22Rv1 (cell line): ENCODE measurements around the gene CCDC127.

Experiments used
- H3K27ac ChIP-seq: fragments of 450-650 bp; 2 replicates; pipeline ENCODE4 v1.5.1; 2017
- ZFX ChIP-seq: fragments of 450-650 bp; IDR thresholded peaks from 2 replicates; pipeline ENCODE4 v1.6.1; 2017; ENCODE audit warnings: antibody characterized with exemption, borderline replicate concordance
- TF ChIP-seq, protein P1 (sequence below): fragments of 450-650 bp; IDR thresholded peaks from 2 replicates; pipeline ENCODE4 v1.5.1; 2017; ENCODE audit warnings: mild to moderate bottlenecking

CCDC127 gene

DNA sequence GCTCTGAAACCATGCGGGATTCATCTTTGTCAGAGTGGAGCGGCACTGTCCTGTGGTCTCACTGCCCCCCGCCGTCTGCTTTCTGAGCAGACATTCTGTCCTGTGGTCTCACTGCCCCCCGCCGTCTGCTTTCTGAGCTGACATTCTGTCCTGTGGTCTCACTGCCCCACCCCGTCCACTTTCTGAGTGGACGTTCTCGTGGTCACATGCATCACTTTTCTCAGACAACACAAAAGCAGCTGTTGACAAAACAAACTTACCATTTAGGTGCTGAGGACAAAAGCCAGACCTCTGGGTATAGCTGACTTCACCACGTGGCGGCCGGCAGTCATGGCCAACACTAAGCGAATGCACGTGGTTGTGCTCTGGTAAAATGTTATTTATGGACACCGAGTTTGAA lies 23.9 kb downstream of the CCDC127 start:
- TF ChIP-seq, protein P1, sequence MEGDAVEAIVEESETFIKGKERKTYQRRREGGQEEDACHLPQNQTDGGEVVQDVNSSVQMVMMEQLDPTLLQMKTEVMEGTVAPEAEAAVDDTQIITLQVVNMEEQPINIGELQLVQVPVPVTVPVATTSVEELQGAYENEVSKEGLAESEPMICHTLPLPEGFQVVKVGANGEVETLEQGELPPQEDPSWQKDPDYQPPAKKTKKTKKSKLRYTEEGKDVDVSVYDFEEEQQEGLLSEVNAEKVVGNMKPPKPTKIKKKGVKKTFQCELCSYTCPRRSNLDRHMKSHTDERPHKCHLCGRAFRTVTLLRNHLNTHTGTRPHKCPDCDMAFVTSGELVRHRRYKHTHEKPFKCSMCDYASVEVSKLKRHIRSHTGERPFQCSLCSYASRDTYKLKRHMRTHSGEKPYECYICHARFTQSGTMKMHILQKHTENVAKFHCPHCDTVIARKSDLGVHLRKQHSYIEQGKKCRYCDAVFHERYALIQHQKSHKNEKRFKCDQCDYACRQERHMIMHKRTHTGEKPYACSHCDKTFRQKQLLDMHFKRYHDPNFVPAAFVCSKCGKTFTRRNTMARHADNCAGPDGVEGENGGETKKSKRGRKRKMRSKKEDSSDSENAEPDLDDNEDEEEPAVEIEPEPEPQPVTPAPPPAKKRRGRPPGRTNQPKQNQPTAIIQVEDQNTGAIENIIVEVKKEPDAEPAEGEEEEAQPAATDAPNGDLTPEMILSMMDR: no peak
- TF ChIP-seq ZFX: no peak
- H3K27ac ChIP-seq: no peak overlapping the region

DNA sequence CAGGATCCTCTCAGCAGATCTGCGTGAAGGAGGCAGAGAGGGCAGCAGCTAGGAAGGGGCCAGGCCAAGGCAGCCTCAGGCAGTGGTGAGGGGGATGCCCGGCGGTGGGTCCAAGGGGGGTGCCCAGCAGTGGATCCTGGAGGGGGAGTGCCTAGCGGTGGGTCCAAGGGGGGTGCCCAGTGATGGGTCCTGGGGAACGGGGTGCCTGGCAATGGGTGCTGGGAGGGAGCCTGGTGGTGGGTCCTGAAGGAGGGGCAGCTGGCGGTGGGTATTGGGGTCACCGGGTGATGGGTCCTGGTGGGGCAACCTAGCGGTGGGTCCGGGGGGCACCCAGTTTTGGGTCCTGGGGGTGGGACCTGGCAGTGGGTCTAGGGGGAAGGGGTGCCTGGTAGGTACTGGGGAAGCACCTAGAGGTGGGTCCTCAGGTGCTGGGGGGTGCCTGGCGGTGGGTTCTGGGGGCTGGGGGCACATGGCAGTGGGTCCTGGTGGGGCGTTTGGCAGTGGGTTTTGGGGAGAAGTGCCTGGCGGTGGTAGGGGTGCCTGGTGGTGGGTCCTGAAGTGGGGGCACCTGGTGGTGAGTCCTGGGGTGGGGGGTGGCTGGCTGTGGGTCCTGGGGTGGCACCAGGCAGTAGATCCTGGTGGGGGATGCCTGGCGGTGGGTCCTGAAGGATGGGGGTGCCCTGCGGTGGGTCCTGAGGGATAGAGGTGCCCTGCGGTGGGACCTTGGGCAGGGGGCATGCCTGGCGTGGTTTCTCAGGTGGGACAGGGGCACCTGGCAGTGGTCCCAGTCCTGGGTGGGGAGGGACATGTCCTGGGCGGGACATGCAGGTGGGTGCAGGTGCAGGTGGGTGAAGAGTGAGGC lies 24.8 kb downstream of the CCDC127 start:
- TF ChIP-seq, protein P1: no peak
- TF ChIP-seq ZFX: no peak
- no peak overlapping the region for H3K27ac ChIP-seq

DNA sequence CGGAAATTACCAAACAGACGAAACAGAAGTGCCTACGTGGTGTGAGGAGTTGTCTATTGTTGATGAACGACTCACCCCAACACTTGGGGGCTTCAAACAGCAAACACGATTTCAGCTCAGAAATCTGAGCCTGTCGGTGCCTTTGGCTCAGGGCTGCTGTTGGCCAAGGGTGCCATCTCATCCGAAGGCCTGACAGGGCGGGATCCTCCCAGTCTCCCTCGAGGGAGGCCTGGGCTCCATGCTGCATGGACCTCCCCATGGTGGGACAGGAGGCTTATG lies 25.3 kb downstream of the CCDC127 start:
- H3K27ac ChIP-seq: no peak overlapping the region
- TF ChIP-seq, protein P1: no peak
- no peak for TF ChIP-seq ZFX

DNA sequence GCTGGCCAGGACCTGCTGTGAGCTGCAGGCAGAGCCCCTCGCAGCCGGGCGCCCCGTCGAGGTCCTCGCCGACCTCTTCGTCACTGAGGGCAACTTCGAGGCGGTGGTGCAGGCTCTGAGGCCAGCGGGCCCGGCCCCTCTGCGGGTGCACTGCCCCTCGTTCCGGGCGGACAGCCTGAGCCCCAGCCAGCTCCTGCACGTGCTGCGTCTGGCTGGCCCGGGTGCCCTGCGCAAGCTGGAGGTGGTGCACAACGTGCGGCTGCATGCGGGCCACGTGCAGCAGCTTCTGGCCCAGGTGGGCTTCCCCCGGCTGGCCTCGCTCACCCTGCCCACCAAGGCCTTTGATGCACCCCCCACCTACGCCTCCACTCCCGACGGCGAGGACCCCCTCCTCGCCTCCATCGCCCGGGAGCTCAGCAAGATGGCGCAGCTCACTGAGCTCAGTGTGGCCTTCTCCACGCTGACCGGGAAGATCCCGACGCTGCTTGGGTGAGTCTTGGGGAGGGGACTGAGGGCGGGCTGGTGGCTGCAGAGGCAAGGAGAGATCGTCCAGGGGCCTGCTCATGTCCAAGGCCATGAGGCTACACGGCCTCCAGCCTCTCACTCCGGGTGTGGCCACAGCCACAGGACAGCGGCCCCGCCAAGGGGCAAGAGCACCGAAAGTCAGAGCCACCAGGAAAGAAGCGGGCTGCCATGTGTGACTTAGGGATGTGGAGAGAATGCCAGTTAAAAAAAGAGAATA lies 25.8 kb downstream of the CCDC127 start:
- TF ChIP-seq, protein P1: no peak
- TF ChIP-seq ZFX: no peak
- no peak overlapping the region for H3K27ac ChIP-seq

DNA sequence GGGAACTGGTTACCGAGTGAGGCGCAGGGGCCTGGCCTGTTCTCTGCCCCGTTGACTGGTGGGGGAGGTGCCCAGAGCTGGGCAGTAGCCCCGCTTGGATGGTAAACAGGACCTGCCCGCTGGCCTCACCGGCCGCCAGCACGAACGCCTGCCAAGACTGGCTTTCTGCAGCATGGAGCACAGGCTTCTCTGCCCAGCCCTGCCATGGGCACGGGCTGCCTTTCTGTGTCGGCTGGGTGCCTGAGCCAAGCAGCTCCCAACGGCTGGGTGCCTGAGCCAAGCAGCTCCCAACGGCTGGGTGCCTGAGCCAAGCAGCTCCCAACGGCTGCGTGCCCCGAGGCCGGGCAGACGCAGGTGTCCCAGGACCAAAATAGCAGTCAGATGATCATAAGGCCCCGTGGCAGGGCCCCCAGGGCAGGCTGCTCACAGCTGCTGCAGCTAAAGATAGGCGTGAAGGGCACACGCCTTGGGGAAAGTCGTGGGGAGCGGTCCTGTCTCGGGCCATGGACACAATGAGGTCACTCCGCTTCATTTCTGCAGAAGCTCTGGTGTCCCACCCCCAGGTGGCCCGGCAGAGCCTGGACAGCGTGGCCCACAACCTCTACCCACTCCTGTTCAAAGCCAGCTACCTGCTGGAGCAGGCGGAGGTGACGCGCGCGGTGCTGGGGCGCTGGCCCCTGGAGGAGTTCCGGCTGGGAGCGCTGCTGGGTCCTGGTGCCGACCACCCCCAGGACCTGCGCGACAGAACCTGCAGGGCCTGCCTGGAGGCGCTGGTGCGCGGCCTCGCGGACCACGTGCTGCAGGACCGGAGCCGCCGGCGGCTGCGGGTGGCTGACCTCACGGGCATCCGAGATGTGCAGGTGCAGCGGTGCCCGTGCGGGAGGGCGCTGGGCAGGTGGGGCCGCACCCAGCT lies 26.7 kb downstream of the CCDC127 start, which contains the start of gene LRRC14B:
LRRC14B (plus strand) TSS at position 460 of the 913 bp plus-strand sequence; CDS start at position 504, 44 bp downstream.
- H3K27ac ChIP-seq: no peak within 1 kb of the TSS
- TF ChIP-seq, protein P1: no peak
- TF ChIP-seq ZFX: no peak

DNA sequence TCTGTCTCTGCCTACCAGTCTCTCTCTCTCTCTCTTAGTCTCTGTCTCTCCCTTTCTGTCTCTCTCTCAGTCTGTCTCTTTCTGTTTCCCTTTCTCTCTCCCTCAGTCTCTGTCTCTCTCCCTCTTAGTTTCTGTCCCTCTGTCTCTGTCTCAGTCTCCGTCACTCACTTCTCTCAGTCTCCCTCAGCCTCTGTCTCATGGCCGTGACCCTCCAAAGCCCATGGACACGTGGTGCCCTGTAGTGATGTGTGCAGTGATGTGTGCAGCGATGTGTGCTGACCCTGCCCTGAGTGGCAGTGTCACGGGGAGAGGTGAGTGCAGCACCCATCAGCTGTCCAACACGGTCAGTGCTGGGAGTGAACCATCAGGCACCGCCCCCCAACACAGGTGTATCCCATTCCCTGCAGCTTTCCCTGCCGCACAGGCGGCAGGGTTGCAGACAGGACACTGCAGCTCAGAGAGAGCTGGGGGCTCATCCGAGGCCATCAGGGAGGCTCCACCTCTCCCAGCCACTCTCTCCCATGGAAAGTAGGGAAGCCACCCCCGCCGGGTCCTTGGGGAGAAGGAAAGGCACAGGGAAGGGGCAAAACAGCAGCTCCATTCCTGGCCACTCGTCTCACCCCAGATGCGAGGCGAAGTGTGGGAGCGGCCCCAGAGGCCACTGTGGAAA lies 27.5 kb downstream of the CCDC127 start:
- H3K27ac ChIP-seq: no peak overlapping the region
- no peak for TF ChIP-seq ZFX
- TF ChIP-seq, protein P1: no peak
